IPS-18a (cell line): Measurements from ENCODE around the gene SUGP2.

ENCODE experiments used
- H3K27ac ChIP-seq: one replicate; pipeline ENCODE4 v1.5.1; 2013; ENCODE audit warnings: low read length
- H3K27me3 ChIP-seq: one replicate; pipeline ENCODE4 v1.6.1; 2013; ENCODE audit warnings: mild to moderate bottlenecking, low read length; ENCODE audit not compliant: control insufficient read depth, insufficient read depth
- H3K36me3 ChIP-seq: one replicate; pipeline ENCODE4 v1.6.1; 2013; ENCODE audit warnings: low read depth, low read length; ENCODE audit not compliant: control insufficient read depth
- H3K4me1 ChIP-seq: one replicate; pipeline ENCODE4 v1.6.1; 2013; ENCODE audit warnings: low read depth, low read length; ENCODE audit not compliant: control insufficient read depth
- H3K4me3 ChIP-seq: one replicate; pipeline ENCODE4 v1.5.1; 2013; ENCODE audit warnings: low read length
- H3K9ac ChIP-seq: one replicate; pipeline ENCODE4 v1.6.1; 2013; ENCODE audit warnings: mild to moderate bottlenecking, low read length, moderate library complexity
- H3K9me3 ChIP-seq: one replicate; pipeline ENCODE4 v1.6.1; 2013; ENCODE audit warnings: low read depth, low read length; ENCODE audit not compliant: control insufficient read depth

The SUGP2 gene

GRCh38 chr19:19057317-19057716, 24.0 kb upstream of the SUGP2 start:
- Histone ChIP-seq H3K4me3 (no peak overlapping the region), H3K27ac (no peak overlapping the region), H3K27me3 (peaks cover 10% of the 10 kb centered on the region), H3K36me3 (peaks cover 40% of the 10 kb centered on the region), H3K4me1 (no peaks in the 10 kb centered on the region), H3K9ac (no peak overlapping the region), H3K9me3 (no peaks in the 10 kb centered on the region)

GRCh38 chr19:19056636-19057275, 23.4 kb upstream of the SUGP2 start:
- Histone ChIP-seq H3K36me3 (peaks cover 46% of the 10 kb centered on the region), H3K4me3 (no peak overlapping the region), H3K4me1 (no peaks in the 10 kb centered on the region), H3K9ac (no peak overlapping the region), H3K27ac (no peak overlapping the region), H3K27me3 (peaks cover 10% of the 10 kb centered on the region), H3K9me3 (no peaks in the 10 kb centered on the region)

GRCh38 chr19:19055701-19056100, 22.4 kb upstream of the SUGP2 start:
- Histone ChIP-seq H3K4me1 (no peaks in the 10 kb centered on the region), H3K9me3 (no peaks in the 10 kb centered on the region), H3K27ac (no peak overlapping the region), H3K4me3 (no peak overlapping the region), H3K27me3 (peaks cover 7% of the 10 kb centered on the region), H3K9ac (no peak overlapping the region), H3K36me3 (peaks cover 56% of the 10 kb centered on the region)

- H3K36me3 ChIP-seq: peaks cover 62% of the 10 kb centered on the region
Observed at GRCh38 chr19:19054939-19055440, 21.7 kb upstream of the SUGP2 start.

GRCh38 chr19:19054315-19054938, 21.1 kb upstream of the SUGP2 start:
- H3K27me3 ChIP-seq: no peaks in the 10 kb centered on the region
- H3K9me3 ChIP-seq: no peaks in the 10 kb centered on the region
- no peak overlapping the region for H3K4me3 ChIP-seq
- no peaks in the 10 kb centered on the region for H3K4me1 ChIP-seq
- no peak overlapping the region for H3K9ac ChIP-seq
- peaks cover 63% of the 10 kb centered on the region for H3K36me3 ChIP-seq
- no peak overlapping the region for H3K27ac ChIP-seq

More at GRCh38 chr19:19054939-19055440, 21.7 kb upstream of the SUGP2 start:
- Histone ChIP-seq H3K9ac (no peak overlapping the region), H3K9me3 (no peaks in the 10 kb centered on the region), H3K4me3 (no peak overlapping the region), H3K4me1 (no peaks in the 10 kb centered on the region), H3K27me3 (peaks cover 5% of the 10 kb centered on the region), H3K27ac (no peak overlapping the region)

- no peaks in the 10 kb centered on the region for H3K4me1 ChIP-seq
- H3K36me3 ChIP-seq: peaks cover 66% of the 10 kb centered on the region
Observed at GRCh38 chr19:19053508-19054314, 20.4 kb upstream of the SUGP2 start.

GRCh38 chr19:19052921-19053320, 19.6 kb upstream of the SUGP2 start:
- peaks cover 66% of the 10 kb centered on the region for H3K36me3 ChIP-seq

More at GRCh38 chr19:19053508-19054314, 20.4 kb upstream of the SUGP2 start:
- no peaks in the 10 kb centered on the region for H3K27me3 ChIP-seq
- H3K9ac ChIP-seq: no peak overlapping the region
- no peaks in the 10 kb centered on the region for H3K9me3 ChIP-seq
- H3K4me3 ChIP-seq: no peak overlapping the region
- H3K27ac ChIP-seq: no peak overlapping the region

GRCh38 chr19:19051478-19052213, 18.3 kb upstream of the SUGP2 start:
- Histone ChIP-seq H3K36me3 (peaks cover 61% of the 10 kb centered on the region), H3K9me3 (no peaks in the 10 kb centered on the region), H3K27me3 (no peaks in the 10 kb centered on the region), H3K4me1 (no peaks in the 10 kb centered on the region), H3K4me3 (no peak overlapping the region), H3K27ac (no peak overlapping the region), H3K9ac (no peak overlapping the region)

More at GRCh38 chr19:19052921-19053320, 19.6 kb upstream of the SUGP2 start:
- no peaks in the 10 kb centered on the region for H3K4me1 ChIP-seq
- no peak overlapping the region for H3K27ac ChIP-seq
- H3K9me3 ChIP-seq: no peaks in the 10 kb centered on the region
- no peak overlapping the region for H3K9ac ChIP-seq
- no peaks in the 10 kb centered on the region for H3K27me3 ChIP-seq
- H3K4me3 ChIP-seq: no peak overlapping the region

GRCh38 chr19:19050731-19051130, 17.4 kb upstream of the SUGP2 start:
- Histone ChIP-seq H3K36me3 (peaks cover 60% of the 10 kb centered on the region), H3K9ac (no peak overlapping the region), H3K9me3 (no peaks in the 10 kb centered on the region), H3K27ac (no peak overlapping the region), H3K4me1 (no peaks in the 10 kb centered on the region), H3K4me3 (no peak overlapping the region), H3K27me3 (no peaks in the 10 kb centered on the region)

- Histone ChIP-seq H3K27me3 (no peaks in the 10 kb centered on the region), H3K9ac (no peak overlapping the region), H3K9me3 (no peaks in the 10 kb centered on the region), H3K4me1 (no peaks in the 10 kb centered on the region), H3K36me3 (peaks cover 54% of the 10 kb centered on the region), H3K27ac (no peak overlapping the region), H3K4me3 (no peak overlapping the region)
Observed at GRCh38 chr19:19050104-19050503, 16.8 kb upstream of the SUGP2 start.

GRCh38 chr19:19049406-19049805, 16.1 kb upstream of the SUGP2 start:
- no peak overlapping the region for H3K9ac ChIP-seq

More at GRCh38 chr19:19049406-19049805, 16.1 kb upstream of the SUGP2 start:
- H3K9me3 ChIP-seq: no peaks in the 10 kb centered on the region
- H3K4me1 ChIP-seq: no peaks in the 10 kb centered on the region
- no peak overlapping the region for H3K4me3 ChIP-seq
- H3K27ac ChIP-seq: no peak overlapping the region
- H3K27me3 ChIP-seq: no peaks in the 10 kb centered on the region
- H3K36me3 ChIP-seq: peaks cover 50% of the 10 kb centered on the region
